ENCODE measurements around the gene ZNF536.

DNA sequence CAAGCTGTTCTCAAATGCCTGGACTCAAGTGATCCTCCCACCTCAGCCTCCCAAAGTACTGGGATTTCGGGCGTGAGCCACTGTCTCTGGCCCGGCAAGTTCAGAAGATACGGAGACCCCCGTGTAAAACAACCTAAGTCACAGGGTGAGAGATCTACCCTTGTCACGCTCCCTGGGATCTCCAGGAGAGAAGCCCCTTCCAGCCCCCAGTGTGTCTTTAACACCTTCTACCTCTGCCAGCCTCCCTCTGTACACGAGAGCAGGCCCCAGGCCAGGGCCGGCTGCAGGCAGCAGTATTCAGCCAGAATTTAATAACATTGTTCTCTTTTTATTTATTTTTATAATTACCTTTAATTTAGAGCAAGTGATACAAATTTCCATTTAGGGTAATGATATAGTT lies 49.4 kb downstream of the ZNF536 start:
- TF ChIP-seq POLR2A (IDR thresholded peaks at IDR 0.05) (no peak), CTCF (IDR thresholded peaks at IDR 0.05) (no peak), EP300 (IDR thresholded peaks at IDR 0.05) (no peak)

Measured in sigmoid colon (tissue), 4 donors.